Left hindlimb (tissue), 1 donor: ENCODE results near the gene TTC21A.

ENCODE experiments used
- DNase-seq: peaks from one replicate; pipeline ENCODE4 v3.0.0-alpha.2; 2018

The TTC21A gene

GRCh38 chr3:39181408-39182335 is 74.2 kb downstream of the TTC21A start:
- no peak for DNase-seq

GRCh38 chr3:39183211-39184080 is 76.0 kb downstream of the TTC21A start:
- no peak for DNase-seq

- no peak for DNase-seq
Observed at GRCh38 chr3:39184081-39184967, 76.8 kb downstream of the TTC21A start.

GRCh38 chr3:39184968-39185285 is 77.4 kb downstream of the TTC21A start:
- no peak for DNase-seq

GRCh38 chr3:39185326-39185958 is 78.0 kb downstream of the TTC21A start:
- no peak for DNase-seq

- DNase-seq = no peak
Observed at GRCh38 chr3:39185959-39186691, 78.6 kb downstream of the TTC21A start.

- DNase-seq = no peak
Observed at GRCh38 chr3:39186692-39187151, 79.2 kb downstream of the TTC21A start.

GRCh38 chr3:39187372-39188155 is 80.1 kb downstream of the TTC21A start:
- DNase-seq = no peak
